Measurements from ENCODE around the gene GABARAPL1.
A peak's percentile ranks its signal among the peaks of the same experiment; 100 is the strongest.
"Not testable (repeated sequence)": the region's sequence is repeated elsewhere in the genome, so short reads cannot be mapped to it uniquely, and the experiment has no call there.

Gene GABARAPL1

GRCh38 chr12:10182354-10183049, 30.2 kb upstream of the GABARAPL1 start:
- no peak overlapping the region for H3K27ac ChIP-seq
- CTCF ChIA-PET, result no interaction called here
- POLR2A ChIA-PET (ENCODE audit: low non-redundant PET), result interaction anchor here (0.6 kb wide), 1 partner anchor 489 kb away, joined by 8 read pairs; no protein-coding TSS in a partner anchor
- no peak for TF ChIP-seq CTCF (conservative IDR thresholded peaks at IDR 0.05; ENCODE audit: low read depth)
- DNase-seq (ENCODE audit: low spot score), result peak; percentile 58

GRCh38 chr12:10184261-10184843, 28.3 kb upstream of the GABARAPL1 start:
- CTCF ChIA-PET, result no interaction called here
- no peak for DNase-seq (ENCODE audit: low spot score)
- no peak overlapping the region for H3K27ac ChIP-seq
- no peak for TF ChIP-seq CTCF (conservative IDR thresholded peaks at IDR 0.05; ENCODE audit: low read depth)
- POLR2A ChIA-PET (ENCODE audit: low non-redundant PET), result no interaction called here

DNA sequence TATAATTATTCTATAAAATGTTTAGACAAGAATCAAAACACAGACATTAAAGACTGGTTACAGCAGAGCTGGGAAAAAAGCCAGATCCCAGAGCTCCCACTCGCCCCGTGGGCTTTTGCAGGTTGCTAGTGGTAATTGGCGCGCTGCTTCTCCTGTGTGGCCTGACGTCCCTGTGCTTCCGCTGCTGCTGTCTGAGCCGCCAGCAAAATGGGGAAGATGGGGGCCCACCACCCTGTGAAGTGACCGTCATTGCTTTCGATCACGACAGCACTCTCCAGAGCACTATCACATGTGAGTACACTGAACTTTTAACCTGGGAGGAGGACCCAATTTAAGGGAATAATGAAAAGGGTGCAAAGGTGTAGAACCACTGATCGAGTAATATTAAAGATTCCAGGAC, 26.4 kb upstream of the GABARAPL1 start:
- ChIA-PET POLR2A (ENCODE audit: low non-redundant PET) (no interaction called here), CTCF (no interaction called here)
- no peak for TF ChIP-seq CTCF (conservative IDR thresholded peaks at IDR 0.05; ENCODE audit: low read depth)
- no peak for DNase-seq (ENCODE audit: low spot score)
- H3K27ac ChIP-seq, result no peak overlapping the region

GRCh38 chr12:10186958-10187357, 25.7 kb upstream of the GABARAPL1 start:
- DNase-seq (ENCODE audit: low spot score); POLR2A ChIA-PET (ENCODE audit: low non-redundant PET); H3K27ac ChIP-seq: not testable (repeated sequence)
- CTCF ChIA-PET, result interaction anchor here (0.6 to 0.8 kb wide), 2 partner anchors 23 to 34 kb away, joined by 3 to 4 read pairs; no protein-coding TSS in a partner anchor

GRCh38 chr12:10189653-10190052, 23.0 kb upstream of the GABARAPL1 start:
- ChIA-PET CTCF (interaction anchor here (0.6 to 2.9 kb wide), 4 partner anchors 24 to 107 kb away, joined by 3 to 27 read pairs (median 4); no protein-coding TSS in a partner anchor), POLR2A (ENCODE audit: low non-redundant PET) (no interaction called here)
- no peak for DNase-seq (ENCODE audit: low spot score)
- H3K27ac ChIP-seq, result no peak overlapping the region
- TF ChIP-seq CTCF (conservative IDR thresholded peaks at IDR 0.05; ENCODE audit: low read depth), result no peak

GRCh38 chr12:10190558-10191388, 21.9 kb upstream of the GABARAPL1 start:
- peak; percentile 53 for TF ChIP-seq CTCF (conservative IDR thresholded peaks at IDR 0.05; ENCODE audit: low read depth)
- CTCF ChIA-PET, result interaction anchor here (0.7 to 2.9 kb wide), 3 partner anchors 38 to 687 kb away, joined by 4 to 27 read pairs (median 5); no protein-coding TSS in a partner anchor
- DNase-seq (ENCODE audit: low spot score), result peak; percentile 64
- H3K27ac ChIP-seq, result no peak overlapping the region
- POLR2A ChIA-PET (ENCODE audit: low non-redundant PET), result no interaction called here

Measured in RWPE1 (cell line).